Activated CD8-positive, alpha-beta T cell treated with anti-CD3 and anti-CD28 coated beads, Interleukin-2, amount 10 ng/mL, durations not matched to agents 7 days and 5 days (primary cell): ENCODE data around the gene PTPRZ1. TPM values are rescaled to one million over a fixed set of nuclear protein-coding genes. Genes with fewer than 3 reads are reported as not detected.

Experiments
- ATAC-seq: fragments of 150-1000 bp; cut with Tn5 transposase; one replicate; pipeline ENCODE4 v1.10.0; 2021; ENCODE audit warnings: moderate library complexity
- CTCF ChIA-PET: fragments of 350-600 bp; sonication (Branson Sonifier 250); formaldehyde crosslinking; loops from one replicate; lab custom pipeline; 2021; ENCODE audit warnings: antibody characterized with exemption; lab: Charles Lee
- POLR2A ChIA-PET: fragments of 350-600 bp; sonication (Branson Sonifier 250); formaldehyde crosslinking; loops from one replicate; lab custom pipeline; 2021; ENCODE audit warnings: antibody characterized with exemption; lab: Charles Lee
- DNase-seq: peaks from one replicate; pipeline ENCODE4 v3.0.0-alpha.2; 2020
- H3K27ac Mint-ChIP-seq: one replicate; pipeline ENCODE4 v1.8.0; 2021; ENCODE audit warnings: mild to moderate bottlenecking, mixed read lengths
- H3K27me3 Mint-ChIP-seq: one replicate; pipeline ENCODE4 v1.8.0; 2021; ENCODE audit warnings: low read depth, mixed read lengths
- H3K36me3 Mint-ChIP-seq: one replicate; pipeline ENCODE4 v1.8.0; 2021; ENCODE audit warnings: low read depth, mixed read lengths
- H3K4me1 Mint-ChIP-seq: one replicate; pipeline ENCODE4 v1.8.0; 2021; ENCODE audit warnings: low read depth, mixed read lengths
- H3K4me3 Mint-ChIP-seq: one replicate; pipeline ENCODE4 v1.8.0; 2021; ENCODE audit warnings: mild to moderate bottlenecking, mixed read lengths
- H3K9me3 Mint-ChIP-seq: one replicate; pipeline ENCODE4 v1.8.0; 2022; ENCODE audit warnings: mixed read lengths; ENCODE audit not compliant: insufficient read depth
- total RNA-seq, 2 experiments: library from RNA; stranded (reverse); gene quantifications; one replicate each; pipeline ENCODE4 v1.2.3, GENCODE V29; 2021

The PTPRZ1 gene
- total RNA-seq, 2 experiments from 2014 or later, result not detected

DNA sequence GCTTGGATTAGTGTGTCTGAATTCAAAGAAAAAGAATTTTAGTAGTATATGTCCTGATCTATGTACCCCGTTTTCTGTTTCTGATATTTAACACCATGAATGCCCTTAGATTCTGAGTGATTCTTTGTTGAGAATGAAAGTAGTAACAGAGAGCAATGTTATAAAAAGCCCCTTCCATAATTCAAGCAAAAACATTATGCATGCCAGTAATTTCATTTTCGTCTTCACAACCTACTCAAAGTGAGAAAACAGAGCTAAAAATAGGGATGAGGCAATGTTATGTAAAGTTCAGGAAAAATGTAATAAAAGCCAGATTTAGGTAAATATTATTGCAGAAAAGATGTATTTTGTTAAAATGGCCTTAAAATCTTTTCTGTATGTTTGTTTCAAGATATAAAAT, 28.1 kb downstream of the PTPRZ1 start:
- Mint-ChIP-seq H3K27ac (no peak overlapping the region), H3K4me3 (no peak overlapping the region), H3K9me3 (no peaks in the 10 kb centered on the region), H3K27me3 (no peaks in the 10 kb centered on the region), H3K36me3 (no peaks in the 10 kb centered on the region), H3K4me1 (no peaks in the 10 kb centered on the region)
- ChIA-PET POLR2A (no interaction called here), CTCF (no interaction called here)
- no peak for ATAC-seq
- no peak for DNase-seq

GRCh38 chr7:121904120-121904519, 31.2 kb downstream of the PTPRZ1 start:
- no peak overlapping the region for H3K4me3 Mint-ChIP-seq
- no peaks in the 10 kb centered on the region for H3K4me1 Mint-ChIP-seq
- H3K27me3 Mint-ChIP-seq, result no peaks in the 10 kb centered on the region
- no peak overlapping the region for H3K27ac Mint-ChIP-seq
- ATAC-seq (no peak), DNase-seq (no peak)
- ChIA-PET POLR2A (no interaction called here), CTCF (no interaction called here)
- H3K9me3 Mint-ChIP-seq, result no peaks in the 10 kb centered on the region
- H3K36me3 Mint-ChIP-seq, result no peaks in the 10 kb centered on the region

DNA sequence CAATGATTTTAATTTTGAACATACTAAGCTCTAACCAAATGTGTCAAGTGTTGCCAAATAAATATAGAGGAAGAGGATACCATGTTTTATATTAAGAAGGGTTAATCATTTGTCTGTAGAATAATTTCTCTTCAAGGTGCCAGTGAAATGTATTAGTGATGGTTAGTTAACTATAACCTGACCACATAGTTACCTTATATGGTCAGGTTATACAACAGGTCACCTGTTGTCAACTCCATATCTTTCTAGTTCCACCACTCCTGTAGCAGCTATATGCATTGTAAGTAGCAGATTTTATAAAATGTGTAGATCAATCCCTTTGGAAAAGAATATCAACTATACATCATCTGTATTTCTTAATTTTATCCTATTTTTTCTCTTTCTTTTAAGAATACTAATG, 35.1 kb downstream of the PTPRZ1 start:
- CTCF ChIA-PET, result no interaction called here
- no peak overlapping the region for H3K4me3 Mint-ChIP-seq
- POLR2A ChIA-PET, result no interaction called here
- no peaks in the 10 kb centered on the region for H3K4me1 Mint-ChIP-seq
- no peaks in the 10 kb centered on the region for H3K27me3 Mint-ChIP-seq
- DNase-seq (no peak), ATAC-seq (no peak)
- H3K9me3 Mint-ChIP-seq, result no peaks in the 10 kb centered on the region
- no peaks in the 10 kb centered on the region for H3K36me3 Mint-ChIP-seq
- no peak overlapping the region for H3K27ac Mint-ChIP-seq

DNA sequence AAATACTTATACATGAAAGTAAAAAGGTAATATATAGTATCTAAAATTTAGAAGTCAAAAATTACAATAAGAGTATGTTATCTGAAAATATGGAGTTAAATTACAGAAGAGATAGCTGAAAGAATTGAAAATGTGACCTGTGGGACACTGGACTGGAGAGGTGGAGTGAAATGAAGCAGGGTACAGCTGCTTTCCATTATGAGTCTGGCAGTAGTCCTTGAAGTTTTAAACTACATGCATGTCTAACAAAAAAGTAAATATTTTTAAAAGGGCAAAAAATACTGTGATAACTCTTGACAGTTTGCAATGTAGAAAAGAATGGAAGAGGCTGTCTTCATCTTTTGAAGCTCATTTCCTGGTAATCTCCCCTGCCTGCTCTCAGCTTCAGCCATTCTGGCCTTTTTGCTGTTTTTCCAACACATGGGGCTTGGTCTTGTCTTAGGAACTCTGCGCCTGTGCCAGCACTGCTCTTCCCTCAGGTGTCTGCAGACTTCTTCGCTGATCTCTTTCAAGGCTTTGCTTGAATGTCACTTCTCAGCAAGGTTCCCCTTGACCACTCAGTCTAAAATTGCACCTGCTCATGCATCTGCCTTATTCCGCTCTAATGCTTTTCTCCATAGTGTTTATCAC, 36.9 kb downstream of the PTPRZ1 start:
- DNase-seq (no peak), ATAC-seq (no peak)
- no peak overlapping the region for H3K4me3 Mint-ChIP-seq
- H3K27ac Mint-ChIP-seq, result no peak overlapping the region
- no peaks in the 10 kb centered on the region for H3K36me3 Mint-ChIP-seq
- ChIA-PET CTCF (no interaction called here), POLR2A (no interaction called here)
- no peaks in the 10 kb centered on the region for H3K9me3 Mint-ChIP-seq
- H3K27me3 Mint-ChIP-seq, result no peaks in the 10 kb centered on the region
- no peaks in the 10 kb centered on the region for H3K4me1 Mint-ChIP-seq

DNA sequence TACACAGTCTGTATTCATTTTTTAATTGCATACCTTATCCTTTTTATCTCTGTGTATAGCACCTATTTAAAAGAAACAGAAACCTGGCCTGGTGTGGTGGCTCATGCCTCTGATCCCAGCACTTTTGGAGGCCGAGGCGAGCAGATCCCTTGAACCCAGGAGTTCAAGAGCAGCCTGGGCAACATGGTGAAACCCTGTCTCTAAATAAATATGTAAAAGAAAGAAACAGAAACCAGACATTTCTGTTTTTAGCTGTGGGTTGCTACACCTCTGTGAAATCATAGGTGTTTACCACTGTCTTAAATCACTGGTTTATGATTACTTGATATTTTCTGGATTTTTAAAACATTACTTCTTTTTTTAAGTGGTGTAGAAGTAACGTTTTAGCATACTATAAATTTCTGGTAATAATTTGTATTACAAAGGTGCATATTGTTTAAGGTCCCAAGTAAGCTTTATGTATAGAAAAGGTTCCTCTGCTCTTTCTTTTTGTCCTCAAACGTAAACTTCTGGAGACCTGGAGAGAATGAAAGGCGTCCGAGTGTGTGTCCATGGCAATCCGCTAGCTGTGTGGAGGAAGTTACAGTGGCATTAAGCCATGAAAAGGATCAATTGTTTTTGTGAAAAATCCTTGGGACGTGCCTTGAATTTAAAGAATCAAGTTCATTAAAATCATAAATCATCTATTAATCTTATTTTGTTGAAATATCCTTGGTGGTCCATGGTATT, 41.1 kb downstream of the PTPRZ1 start:
- Mint-ChIP-seq H3K27me3 (no peaks in the 10 kb centered on the region), H3K27ac (no peak overlapping the region), H3K9me3 (no peaks in the 10 kb centered on the region), H3K4me3 (no peak overlapping the region), H3K4me1 (no peaks in the 10 kb centered on the region), H3K36me3 (no peaks in the 10 kb centered on the region)
- DNase-seq (no peak), ATAC-seq (no peak)
- CTCF ChIA-PET, result no interaction called here
- POLR2A ChIA-PET, result no interaction called here

GRCh38 chr7:121914676-121915279, 41.8 kb downstream of the PTPRZ1 start:
- Mint-ChIP-seq H3K27ac (no peak overlapping the region), H3K27me3 (no peaks in the 10 kb centered on the region), H3K4me3 (no peak overlapping the region), H3K4me1 (no peaks in the 10 kb centered on the region), H3K9me3 (no peaks in the 10 kb centered on the region), H3K36me3 (no peaks in the 10 kb centered on the region)
- ATAC-seq (no peak), DNase-seq (no peak)
- ChIA-PET POLR2A (no interaction called here), CTCF (no interaction called here)

DNA sequence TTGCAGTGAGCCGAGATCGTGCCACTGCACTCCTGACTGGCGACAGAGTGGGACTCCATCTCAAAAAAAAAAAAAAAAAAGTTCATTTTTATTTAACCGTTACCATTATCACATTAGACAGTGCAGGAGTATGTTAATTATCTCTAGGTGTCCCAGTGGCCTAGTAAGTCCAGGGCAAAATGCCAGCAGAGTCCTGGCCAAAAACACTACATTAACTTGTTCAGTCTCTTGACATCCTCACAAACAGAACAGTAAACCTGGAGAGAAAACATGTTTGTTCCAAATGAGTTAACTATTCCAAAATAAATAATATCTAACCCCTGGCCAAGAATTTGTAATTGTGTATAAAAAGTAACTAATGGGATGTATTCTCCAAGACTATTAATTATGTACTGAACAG, 43.2 kb downstream of the PTPRZ1 start:
- no peak for ATAC-seq

DNA sequence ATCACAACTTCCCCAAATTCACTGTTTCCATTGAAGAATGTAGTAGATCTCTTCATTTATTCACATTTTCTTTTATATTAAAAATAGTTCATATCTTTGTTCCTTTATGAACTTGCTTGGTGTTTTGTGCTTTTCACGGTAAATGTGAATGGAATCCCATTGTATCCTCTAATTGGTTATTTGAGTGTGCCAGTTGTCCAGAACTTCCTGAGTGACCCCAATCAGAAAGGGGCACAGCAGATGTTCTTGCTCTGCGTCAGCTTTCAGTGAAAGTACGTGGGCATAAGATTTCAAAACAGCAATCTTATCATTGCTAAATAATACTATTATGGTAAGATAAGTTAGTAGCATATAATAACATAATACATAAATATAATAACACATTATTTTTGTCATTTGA, 47.0 kb downstream of the PTPRZ1 start:
- ChIA-PET POLR2A (no interaction called here), CTCF (no interaction called here)
- Mint-ChIP-seq H3K27ac (no peak overlapping the region), H3K36me3 (no peaks in the 10 kb centered on the region), H3K9me3 (no peaks in the 10 kb centered on the region), H3K27me3 (no peaks in the 10 kb centered on the region), H3K4me3 (no peak overlapping the region), H3K4me1 (no peaks in the 10 kb centered on the region)
- DNase-seq (no peak), ATAC-seq (no peak)

More for the DNA sequence above, 43.2 kb downstream of the PTPRZ1 start:
- no peak overlapping the region for H3K4me3 Mint-ChIP-seq
- CTCF ChIA-PET, result no interaction called here
- no peaks in the 10 kb centered on the region for H3K4me1 Mint-ChIP-seq
- H3K9me3 Mint-ChIP-seq, result no peaks in the 10 kb centered on the region
- no peaks in the 10 kb centered on the region for H3K27me3 Mint-ChIP-seq
- DNase-seq, result no peak
- POLR2A ChIA-PET, result no interaction called here
- H3K36me3 Mint-ChIP-seq, result no peaks in the 10 kb centered on the region
- no peak overlapping the region for H3K27ac Mint-ChIP-seq

DNA sequence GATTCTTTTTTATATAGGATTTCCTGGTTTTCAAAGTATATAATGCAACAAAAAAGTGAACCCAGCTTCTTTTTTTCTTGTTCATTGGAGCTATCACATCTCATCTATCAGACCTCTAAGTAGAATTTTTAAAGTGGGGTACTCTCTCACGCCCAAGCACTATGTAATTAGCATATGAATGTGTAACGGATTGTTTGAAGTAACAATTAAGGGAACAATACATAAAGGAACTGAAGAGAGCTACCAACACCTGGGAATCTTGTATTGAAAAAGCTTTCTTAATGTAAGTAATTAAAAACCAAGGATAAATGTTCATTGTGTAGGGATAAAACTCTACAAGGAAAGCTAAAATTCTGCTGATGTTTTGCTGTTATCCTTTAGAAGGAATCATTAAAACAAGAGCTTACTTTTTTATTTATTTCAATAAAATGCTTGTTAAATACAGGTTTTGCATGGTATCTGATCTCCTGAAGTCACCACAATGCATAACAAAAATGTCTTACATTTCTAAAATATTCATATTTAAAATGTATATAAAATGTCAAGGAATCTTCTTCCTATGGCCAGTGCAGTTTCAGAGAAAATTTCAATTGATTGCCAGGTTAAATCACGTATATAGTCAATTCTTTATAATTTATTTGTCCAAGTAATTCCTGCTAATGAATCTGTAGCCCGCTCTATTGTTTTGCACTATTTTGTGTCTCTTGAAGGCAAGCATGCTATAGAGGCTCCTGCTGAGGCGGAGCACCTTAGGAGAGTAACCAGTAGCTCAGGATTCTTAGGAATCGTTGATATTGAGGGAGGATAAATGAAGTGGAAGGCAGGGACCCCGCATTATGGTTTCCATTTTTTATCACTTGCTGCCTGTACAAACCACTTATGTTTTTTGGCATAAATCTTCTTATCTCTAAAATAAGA, 51.6 kb downstream of the PTPRZ1 start:
- H3K27ac Mint-ChIP-seq, result no peak overlapping the region
- no peak overlapping the region for H3K4me3 Mint-ChIP-seq
- ATAC-seq, result no peak
- ChIA-PET CTCF (interaction anchor here (1.4 kb wide), 1 partner anchor 70 kb away, joined by 3 read pairs; no protein-coding TSS in a partner anchor), POLR2A (no interaction called here)
- no peaks in the 10 kb centered on the region for H3K4me1 Mint-ChIP-seq
- DNase-seq, result no peak
- no peaks in the 10 kb centered on the region for H3K9me3 Mint-ChIP-seq
- no peaks in the 10 kb centered on the region for H3K27me3 Mint-ChIP-seq
- no peaks in the 10 kb centered on the region for H3K36me3 Mint-ChIP-seq

DNA sequence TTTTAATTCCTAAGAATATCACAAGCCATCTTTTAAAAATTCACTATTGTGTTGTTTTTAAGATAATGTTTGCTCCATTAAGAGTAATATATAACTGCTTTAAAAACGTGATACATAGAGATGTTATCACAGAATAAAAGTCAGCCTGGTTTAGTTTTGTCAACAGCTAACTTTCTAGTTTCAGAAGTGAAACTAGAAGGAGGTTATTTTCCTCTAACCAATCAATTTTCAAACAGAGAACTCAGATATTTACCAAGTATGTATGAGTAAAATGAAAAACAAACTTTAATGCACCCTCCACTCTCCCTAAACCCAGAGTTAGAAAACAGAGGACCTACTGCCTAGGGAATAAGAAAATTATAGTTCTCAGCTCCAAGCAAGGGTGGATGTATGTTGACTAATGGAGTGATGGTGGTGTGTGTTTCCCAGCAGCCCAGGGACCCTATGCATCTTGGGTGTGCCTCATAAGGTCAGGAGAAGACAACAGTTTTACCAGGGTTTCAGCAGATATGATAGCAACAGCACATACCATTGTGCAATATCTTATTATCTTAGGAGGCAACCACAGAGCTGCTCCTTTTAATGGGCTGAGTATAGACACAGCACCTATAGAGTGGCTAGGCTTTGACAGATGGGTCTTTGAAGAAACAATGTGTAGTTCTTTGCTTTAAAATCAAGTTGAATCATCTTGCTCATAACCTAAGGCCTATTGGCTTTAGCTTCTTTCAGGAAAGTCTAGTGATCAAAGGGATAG, 58.4 kb downstream of the PTPRZ1 start:
- DNase-seq (no peak), ATAC-seq (no peak)
- H3K4me1 Mint-ChIP-seq, result no peaks in the 10 kb centered on the region
- no peak overlapping the region for H3K27ac Mint-ChIP-seq
- H3K36me3 Mint-ChIP-seq, result no peaks in the 10 kb centered on the region
- no peaks in the 10 kb centered on the region for H3K27me3 Mint-ChIP-seq
- H3K4me3 Mint-ChIP-seq, result no peak overlapping the region
- H3K9me3 Mint-ChIP-seq, result no peaks in the 10 kb centered on the region
- ChIA-PET CTCF (no interaction called here), POLR2A (no interaction called here)

DNA sequence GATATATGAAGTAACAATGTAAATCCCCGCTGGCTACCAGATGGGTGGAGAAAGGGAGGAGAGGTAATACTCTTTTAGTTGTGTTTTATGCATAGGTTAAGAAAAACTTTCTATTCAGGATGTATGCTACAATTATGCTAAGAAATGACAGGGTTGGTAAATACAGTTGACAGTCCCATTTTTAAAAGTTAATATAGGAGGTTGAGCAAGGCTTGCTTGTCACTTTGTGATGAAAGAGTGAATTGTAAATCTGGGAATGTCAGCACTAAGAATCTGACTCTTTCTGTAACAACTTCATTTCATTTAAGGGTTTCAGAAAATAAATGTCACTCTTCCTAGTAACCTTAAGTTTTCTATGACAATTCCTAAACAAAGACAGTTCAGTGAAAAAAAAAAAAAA, 59.8 kb downstream of the PTPRZ1 start:
- DNase-seq (no peak), ATAC-seq (no peak)
- CTCF ChIA-PET, result no interaction called here
- POLR2A ChIA-PET, result no interaction called here
- Mint-ChIP-seq H3K9me3 (no peaks in the 10 kb centered on the region), H3K4me1 (no peaks in the 10 kb centered on the region), H3K27ac (no peak overlapping the region), H3K27me3 (no peaks in the 10 kb centered on the region), H3K36me3 (no peaks in the 10 kb centered on the region), H3K4me3 (no peak overlapping the region)
